ENCODE measurements around the gene NR3C1. TPM values are rescaled to one million over a fixed set of nuclear protein-coding genes. Genes with fewer than 3 reads are reported as not detected.

The NR3C1 gene
- total RNA-seq, 1 donor from 2014 or later: 152 TPM

GRCh38 chr5:143262393-143263174 lies 140.9 kb downstream of the NR3C1 start:
- no peak for DNase-seq (ENCODE audit: low spot score)

GRCh38 chr5:143261748-143262392 lies 141.6 kb downstream of the NR3C1 start:
- no peak for DNase-seq (ENCODE audit: low spot score)

- no peak for DNase-seq (ENCODE audit: low spot score)
Measured at GRCh38 chr5:143259254-143259605, 144.3 kb downstream of the NR3C1 start.

- DNase-seq (ENCODE audit: low spot score): peak; percentile 23
Measured at GRCh38 chr5:143258559-143259253, 144.8 kb downstream of the NR3C1 start.

- no peak for DNase-seq (ENCODE audit: low spot score)
Measured at GRCh38 chr5:143254819-143255218, 148.7 kb downstream of the NR3C1 start.

GRCh38 chr5:143251946-143252345 lies 151.5 kb downstream of the NR3C1 start:
- DNase-seq (ENCODE audit: low spot score): no peak

- no peak for DNase-seq (ENCODE audit: low spot score)
Measured at GRCh38 chr5:143251190-143251589, 152.3 kb downstream of the NR3C1 start.

GRCh38 chr5:143249851-143250250 lies 153.6 kb downstream of the NR3C1 start:
- no peak for DNase-seq (ENCODE audit: low spot score)

- peak; percentile 72 for DNase-seq (ENCODE audit: low spot score)
Measured at GRCh38 chr5:143248822-143249579, 154.5 kb downstream of the NR3C1 start.

GRCh38 chr5:143248391-143248790 lies 155.1 kb downstream of the NR3C1 start:
- DNase-seq (ENCODE audit: low spot score): no peak

- DNase-seq (ENCODE audit: low spot score): no peak
Measured at GRCh38 chr5:143247134-143247815, 156.2 kb downstream of the NR3C1 start.

- no peak for DNase-seq (ENCODE audit: low spot score)
Measured at GRCh38 chr5:143245929-143246561, 157.4 kb downstream of the NR3C1 start.

GRCh38 chr5:143244990-143245389 lies 158.5 kb downstream of the NR3C1 start:
- DNase-seq (ENCODE audit: low spot score): no peak

- peak; percentile 96 for DNase-seq (ENCODE audit: low spot score)
Measured at GRCh38 chr5:143244000-143244736, 159.3 kb downstream of the NR3C1 start.

- DNase-seq (ENCODE audit: low spot score): no peak
Measured at GRCh38 chr5:143243103-143243502, 160.4 kb downstream of the NR3C1 start.

- no peak for DNase-seq (ENCODE audit: low spot score)
Measured at GRCh38 chr5:143241892-143242291, 161.6 kb downstream of the NR3C1 start.

GRCh38 chr5:143239882-143240518 lies 163.5 kb downstream of the NR3C1 start:
- DNase-seq (ENCODE audit: low spot score): no peak

- DNase-seq (ENCODE audit: low spot score): no peak
Measured at GRCh38 chr5:143238620-143239019, 164.9 kb downstream of the NR3C1 start.

- no peak for DNase-seq (ENCODE audit: low spot score)
Measured at GRCh38 chr5:143237664-143238063, 165.8 kb downstream of the NR3C1 start.

GRCh38 chr5:143236682-143237081 lies 166.8 kb downstream of the NR3C1 start:
- DNase-seq (ENCODE audit: low spot score): no peak
